GM18868 (cell line): ENCODE data around the gene PKHD1.

Experiments
- ATAC-seq: cut with Tn5 transposase; IDR thresholded peaks from one replicate; pipeline ENCODE4 v1.9.1; 2021; ENCODE audit warnings: mild to moderate bottlenecking, moderate library complexity; ENCODE audit not compliant: unreplicated experiment

Gene PKHD1

GRCh38 chr6:51719297-51719696 is 368.1 kb downstream of the PKHD1 start:
- no peak for ATAC-seq

DNA sequence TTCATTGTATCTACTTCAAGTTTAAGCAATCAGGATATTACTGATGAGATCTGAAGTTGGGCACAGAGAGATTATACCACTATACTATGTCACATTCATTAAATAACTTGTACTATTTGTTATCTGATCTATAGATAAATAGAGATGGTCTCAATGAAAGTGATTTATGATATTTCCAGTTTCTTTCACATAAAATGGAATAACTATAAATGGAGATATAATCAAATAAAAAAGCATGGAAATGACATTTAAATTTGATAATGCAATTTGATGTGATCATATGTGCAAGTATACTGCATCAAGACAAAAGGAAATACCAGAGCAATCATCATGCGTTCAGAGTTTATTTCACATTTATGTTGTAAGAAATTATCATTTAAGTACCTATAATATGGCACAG is 368.9 kb downstream of the PKHD1 start:
- ATAC-seq = no peak

GRCh38 chr6:51717477-51717876 is 369.9 kb downstream of the PKHD1 start:
- ATAC-seq = no peak

- no peak for ATAC-seq
Measured at GRCh38 chr6:51711876-51712275, 375.5 kb downstream of the PKHD1 start.

DNA sequence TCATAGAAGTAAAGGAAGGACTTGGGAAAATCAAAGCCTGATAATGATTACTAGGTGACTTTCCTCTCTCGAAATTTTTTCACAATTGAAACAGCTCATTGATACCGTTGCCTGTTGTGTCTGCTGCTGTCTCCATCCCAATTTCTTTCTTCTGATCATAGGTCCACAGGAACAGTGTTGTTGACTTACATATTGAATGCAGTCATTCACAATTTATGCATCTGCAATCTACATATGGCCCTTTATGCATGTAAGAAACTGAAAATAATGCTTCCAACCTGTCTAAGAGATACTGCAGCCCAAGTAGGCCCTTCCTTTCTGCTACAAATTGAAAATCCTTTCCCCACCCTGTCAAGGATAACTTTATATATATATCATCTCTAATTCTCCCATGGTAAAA is 381.3 kb downstream of the PKHD1 start:
- ATAC-seq = no peak

- ATAC-seq = no peak
Measured at GRCh38 chr6:51704932-51705540, 382.4 kb downstream of the PKHD1 start.

DNA sequence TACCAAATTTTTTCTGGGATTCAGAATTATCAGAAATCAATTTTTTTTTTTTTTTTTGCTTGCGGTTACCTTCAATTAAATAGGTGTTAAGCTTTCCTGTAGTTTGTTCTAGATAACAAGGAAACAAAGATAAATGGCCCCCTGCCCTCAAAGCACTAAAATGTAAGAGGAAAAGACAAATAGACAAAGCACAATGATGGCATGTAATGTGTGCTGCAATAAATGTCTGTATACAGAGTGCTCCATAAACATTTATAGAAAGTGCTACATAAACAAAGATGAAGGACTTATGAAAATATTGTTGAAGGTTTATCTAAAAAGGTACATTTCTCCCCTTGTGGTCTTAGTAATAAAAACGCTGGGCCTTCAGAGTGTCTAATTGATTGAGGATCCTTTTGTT is 384.6 kb downstream of the PKHD1 start:
- ATAC-seq = no peak

DNA sequence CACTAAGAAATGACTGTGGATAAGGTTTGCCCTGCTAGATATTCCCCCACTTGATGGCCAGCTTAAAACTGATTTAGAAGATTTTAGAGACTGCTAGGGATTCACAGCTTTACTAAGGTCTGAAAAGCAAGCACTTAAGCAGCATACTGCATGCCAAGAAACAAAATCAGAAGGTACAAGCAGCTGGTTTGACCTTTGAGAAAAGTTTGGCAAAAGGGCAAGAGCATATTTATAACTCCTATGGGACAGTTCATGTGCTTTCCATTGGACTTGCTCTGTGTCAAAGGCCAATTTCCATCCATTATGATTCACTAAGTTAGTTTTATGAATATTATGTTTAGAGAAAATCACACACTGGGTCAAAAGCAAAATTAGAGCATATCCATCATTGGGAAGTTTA is 402.8 kb downstream of the PKHD1 start:
- no peak for ATAC-seq

DNA sequence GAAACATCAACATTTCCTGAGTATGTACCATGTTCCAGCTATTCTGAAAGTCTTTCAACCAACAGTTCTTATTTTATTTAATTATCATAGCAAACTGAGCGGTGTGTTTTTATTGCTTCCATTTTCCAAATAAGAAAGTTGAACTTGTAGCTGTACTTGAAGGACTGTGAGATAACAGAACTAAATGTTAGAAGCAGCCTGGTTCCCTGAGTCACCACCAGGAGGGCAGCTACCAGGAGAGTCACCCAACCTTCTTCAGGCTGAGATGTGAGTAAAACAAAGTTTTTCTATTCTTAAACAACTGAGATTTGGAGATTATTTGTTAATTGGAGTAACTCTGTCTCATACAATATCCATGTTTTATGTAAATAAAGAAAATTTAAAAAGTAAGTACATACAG is 403.4 kb downstream of the PKHD1 start:
- ATAC-seq = no peak

- ATAC-seq = peak; percentile 85
Measured at GRCh38 chr6:51678905-51679620, 408.4 kb downstream of the PKHD1 start.

GRCh38 chr6:51678274-51678673 is 409.1 kb downstream of the PKHD1 start:
- ATAC-seq = no peak

DNA sequence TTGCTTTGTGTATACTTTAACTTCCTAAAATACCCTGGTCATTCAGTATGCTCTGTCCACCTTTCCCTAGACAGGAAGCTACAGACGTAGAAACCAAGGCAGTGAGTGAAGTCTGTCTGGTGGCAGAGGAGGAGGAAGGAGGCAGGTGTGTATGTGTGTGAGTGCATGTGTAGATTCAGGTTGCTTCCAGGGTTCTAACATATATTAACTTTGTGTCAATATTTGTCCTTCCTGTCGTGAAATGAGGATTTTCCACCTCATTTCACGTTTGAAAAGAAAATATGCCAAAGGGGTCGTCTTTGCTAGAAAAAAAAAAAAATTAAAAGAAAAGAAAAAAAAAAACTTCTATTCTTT is 411.5 kb downstream of the PKHD1 start:
- no peak for ATAC-seq

- ATAC-seq = no peak
Measured at GRCh38 chr6:51675020-51675921, 412.1 kb downstream of the PKHD1 start.

GRCh38 chr6:51663525-51663924 is 423.9 kb downstream of the PKHD1 start:
- ATAC-seq = no peak

GRCh38 chr6:51660767-51661166 is 426.6 kb downstream of the PKHD1 start:
- ATAC-seq = no peak

GRCh38 chr6:51657491-51657890 is 429.9 kb downstream of the PKHD1 start:
- ATAC-seq = peak; percentile 75

DNA sequence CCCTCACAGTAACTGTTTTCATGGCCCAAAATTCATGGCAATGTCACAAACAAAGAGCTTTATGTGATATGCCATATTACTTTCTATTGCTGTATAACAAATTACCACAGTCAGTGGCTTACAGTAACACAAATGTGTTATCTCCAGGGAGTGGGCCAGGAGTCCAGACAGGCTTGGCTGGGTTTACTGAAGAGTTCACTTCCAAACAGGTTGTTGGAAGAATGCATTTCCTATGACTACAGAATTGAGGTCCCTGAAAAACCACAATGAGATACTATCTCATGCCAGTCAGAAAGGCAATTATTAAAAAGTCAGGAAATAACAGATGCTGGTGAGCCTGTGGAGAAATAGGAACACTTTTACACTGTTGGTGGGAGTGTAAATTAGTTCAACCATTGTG is 431.9 kb downstream of the PKHD1 start:
- no peak for ATAC-seq

DNA sequence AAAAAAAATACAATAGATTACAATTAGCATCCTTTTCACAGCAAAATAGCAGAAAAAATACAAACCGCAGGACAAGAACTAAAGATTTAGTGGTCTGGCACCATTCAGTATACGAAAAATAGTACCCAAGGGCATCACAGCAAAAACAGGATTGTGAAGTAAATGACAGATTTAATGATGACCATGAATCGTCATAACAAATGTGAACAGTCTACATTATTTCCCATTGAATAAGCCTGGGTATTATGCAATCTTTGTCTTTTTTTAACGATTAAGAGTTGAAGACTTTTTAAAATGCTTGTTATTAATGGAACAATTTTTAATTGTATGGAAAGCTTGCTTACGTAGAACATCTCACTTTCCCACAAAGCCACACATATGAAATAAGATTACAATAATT is 432.8 kb downstream of the PKHD1 start:
- ATAC-seq = no peak

DNA sequence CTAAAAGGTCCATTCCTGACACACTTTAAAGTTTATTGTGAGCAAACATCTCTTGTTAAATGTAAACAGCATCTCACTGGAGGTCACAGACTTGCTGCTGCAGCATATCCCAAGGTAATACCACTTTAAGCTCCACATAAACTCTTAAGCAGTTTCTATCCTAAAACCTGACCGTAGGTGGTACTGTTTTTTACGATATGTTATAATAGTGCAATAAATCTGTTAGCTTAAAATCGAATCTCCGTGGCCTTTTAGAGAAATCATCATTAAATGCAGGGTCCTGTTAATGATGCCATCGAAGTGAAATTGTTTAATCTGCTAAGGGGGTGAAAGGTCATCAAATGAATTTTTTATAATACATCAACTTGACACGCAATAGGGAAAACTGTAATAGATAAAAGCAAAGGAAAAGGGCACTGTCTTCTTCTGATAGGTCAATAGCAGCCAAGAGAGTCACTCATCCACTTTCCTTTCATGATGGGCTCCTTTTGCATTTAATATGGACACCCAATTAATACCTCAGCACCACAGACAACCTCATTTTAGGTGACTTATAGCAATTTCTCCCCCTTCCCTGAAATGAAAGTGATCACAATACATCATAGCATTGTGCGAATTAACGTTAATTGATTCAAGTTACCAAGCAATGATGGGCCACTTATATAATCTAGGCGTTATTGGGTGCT is 436.1 kb downstream of the PKHD1 start:
- ATAC-seq = no peak

- ATAC-seq = no peak
Measured at GRCh38 chr6:51648774-51649173, 438.6 kb downstream of the PKHD1 start.

DNA sequence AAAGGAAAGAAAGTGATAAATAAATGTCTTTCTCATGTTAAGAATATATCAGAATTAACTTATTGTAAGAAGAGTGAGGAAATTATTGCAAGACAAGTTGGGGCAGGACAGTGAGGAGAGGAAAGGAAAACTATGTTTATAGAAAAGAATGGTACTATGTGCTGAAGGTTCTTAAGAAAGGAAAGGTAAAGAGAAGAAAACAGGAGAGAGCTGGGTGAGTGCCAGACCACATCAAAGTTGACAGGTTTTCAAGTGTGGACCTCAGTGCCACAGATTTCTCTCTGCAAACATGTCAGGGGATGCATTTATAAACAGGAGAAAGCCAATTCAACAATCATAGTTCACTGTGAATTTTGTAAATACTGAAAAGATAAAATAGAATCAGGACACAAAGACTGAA is 439.2 kb downstream of the PKHD1 start:
- no peak for ATAC-seq
